HG03159 (cell line): ENCODE results near the gene NFIB.

ENCODE experiments used
- ATAC-seq: cut with Tn5 transposase; IDR thresholded peaks from one replicate; pipeline ENCODE4 v1.9.1; 2021; ENCODE audit warnings: mild to moderate bottlenecking, moderate library complexity; ENCODE audit not compliant: unreplicated experiment

The NFIB gene

GRCh38 chr9:14054096-14054495 lies 259.8 kb downstream of the NFIB start:
- no peak for ATAC-seq

DNA sequence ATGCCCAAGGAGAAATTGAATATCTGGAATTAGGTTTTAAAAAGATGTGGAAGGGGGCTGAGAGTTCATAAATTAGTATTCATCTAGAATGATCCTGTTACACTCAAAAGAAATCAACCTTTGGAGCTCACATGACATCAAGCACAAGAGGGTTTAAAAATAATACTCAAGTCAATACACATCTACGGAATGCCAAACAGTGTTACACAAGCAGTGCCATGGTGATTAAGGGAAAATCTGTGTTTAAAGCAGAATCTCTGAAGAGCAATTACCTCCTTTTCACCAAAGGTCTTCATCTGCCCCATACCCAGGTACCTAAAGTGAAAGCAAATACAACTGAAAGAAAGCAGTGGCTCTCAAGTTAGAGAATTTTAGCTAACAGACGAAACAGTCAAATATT lies 261.6 kb downstream of the NFIB start:
- no peak for ATAC-seq

DNA sequence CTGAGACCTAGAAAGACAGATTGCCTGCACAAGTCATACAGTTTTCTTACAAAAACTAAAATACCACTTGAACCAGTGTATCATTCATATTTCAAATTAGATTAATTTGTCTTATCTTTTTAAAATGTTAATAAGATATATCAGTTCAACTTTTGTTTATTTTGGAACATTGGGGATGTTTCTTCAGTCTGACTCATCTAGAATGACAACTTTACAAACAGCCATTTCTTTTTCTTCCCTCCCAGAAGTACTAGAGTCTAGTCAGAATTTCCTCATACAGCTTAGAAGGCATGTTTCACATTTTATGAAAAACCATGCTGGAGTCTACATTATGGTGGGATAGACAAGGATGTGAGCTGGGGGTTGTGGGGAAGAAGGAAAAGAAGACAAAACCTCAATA lies 262.5 kb downstream of the NFIB start:
- no peak for ATAC-seq

DNA sequence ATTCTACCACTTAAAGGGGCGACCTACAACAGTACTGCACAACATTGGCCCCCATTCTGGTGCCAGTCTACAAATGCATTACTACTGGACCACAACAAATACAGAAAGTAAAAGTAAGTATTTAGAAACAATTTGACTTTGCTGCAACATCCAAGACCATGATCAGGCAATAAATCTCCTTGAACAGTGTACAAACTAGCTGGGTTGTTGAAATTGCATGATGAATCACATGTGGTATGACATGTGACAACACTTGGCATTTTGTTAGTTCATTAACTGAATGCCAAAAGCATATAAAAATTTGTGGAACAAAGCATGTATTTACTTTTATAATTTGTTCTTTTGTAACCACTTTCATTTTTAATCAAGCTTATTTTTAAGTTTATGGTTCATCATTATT lies 270.5 kb downstream of the NFIB start:
- no peak for ATAC-seq

DNA sequence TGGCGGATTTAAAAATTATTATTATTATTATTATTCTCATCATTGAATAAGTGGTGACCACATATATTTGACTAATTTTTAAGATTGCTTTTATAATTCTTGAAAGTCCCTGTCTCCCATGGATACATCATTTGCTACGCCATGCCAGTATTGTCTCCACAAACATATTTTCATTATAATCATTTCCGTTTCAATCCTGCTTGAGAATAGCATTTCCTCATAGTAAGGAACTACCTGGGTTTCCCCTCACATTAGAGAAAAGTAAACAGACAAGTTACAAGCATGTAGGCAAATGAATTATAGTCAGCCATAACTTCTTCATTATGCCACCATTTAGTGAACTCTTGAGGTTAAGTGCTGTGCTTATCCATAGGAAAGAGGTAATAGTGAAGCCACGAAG lies 276.6 kb downstream of the NFIB start:
- no peak for ATAC-seq

DNA sequence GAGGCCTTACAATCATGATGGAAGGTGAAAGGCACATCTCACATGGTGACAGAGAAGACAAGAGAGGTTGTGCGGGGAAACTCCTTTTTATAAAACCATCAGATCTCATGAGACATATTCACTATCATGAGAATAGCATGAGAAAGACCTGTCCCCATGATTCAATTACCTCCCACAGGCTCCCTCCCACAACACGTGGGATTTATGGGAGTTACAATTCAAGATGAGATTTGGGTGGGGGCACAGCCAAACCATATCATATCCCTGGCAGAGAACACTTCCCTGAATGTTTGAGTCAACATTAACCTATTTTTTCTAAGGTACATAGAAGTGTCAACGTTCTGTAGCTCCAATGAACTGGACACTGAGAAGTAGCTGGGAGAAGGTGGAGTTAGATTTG lies 280.9 kb downstream of the NFIB start:
- no peak for ATAC-seq
